ENCODE measurements around the gene NTM.
"Not testable (repeated sequence)": the region's sequence is repeated elsewhere in the genome, so short reads cannot be mapped to it uniquely, and the experiment has no call there.

The NTM gene

DNA sequence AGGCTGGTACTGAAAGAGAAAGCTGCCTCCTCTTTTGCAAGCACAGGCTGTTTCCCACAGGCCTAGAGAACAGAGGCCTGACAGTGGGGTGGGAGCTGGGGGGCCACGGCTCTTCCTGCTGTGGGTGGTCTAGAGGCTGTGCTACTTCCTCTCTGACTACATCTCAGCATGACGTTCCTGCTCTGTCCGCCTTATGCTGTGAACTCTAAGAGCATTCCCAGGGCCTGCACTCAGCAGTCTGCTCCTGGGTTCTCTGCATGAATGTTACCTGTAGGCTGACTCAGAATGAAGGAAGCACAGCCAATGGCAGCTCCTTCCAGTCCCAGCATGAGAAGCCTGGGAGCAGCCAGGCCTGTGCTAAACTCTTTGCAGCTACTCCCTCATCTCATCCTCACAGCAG is 534.3 kb downstream of the NTM start:
- DNase-seq: no peak

DNA sequence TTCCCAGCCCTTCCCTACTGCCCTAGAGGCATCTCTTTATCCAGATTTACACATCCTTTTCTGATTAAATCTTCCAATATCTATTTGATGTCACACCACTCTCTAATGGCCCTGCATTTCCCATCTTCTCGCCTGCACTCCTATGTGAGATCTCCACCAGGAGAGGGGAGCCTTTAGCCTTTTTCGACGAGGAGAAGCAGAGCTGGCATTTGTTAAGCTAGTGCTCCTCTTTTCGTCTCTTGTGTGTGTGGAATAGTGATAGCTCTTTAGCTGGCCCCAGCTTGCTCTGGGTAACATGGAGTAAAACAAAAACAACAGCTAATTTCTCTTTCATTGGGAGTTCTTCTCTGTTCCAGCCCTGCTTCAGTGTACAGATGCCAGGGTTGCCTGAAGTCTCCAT is 536.5 kb downstream of the NTM start:
- no peak for DNase-seq

DNA sequence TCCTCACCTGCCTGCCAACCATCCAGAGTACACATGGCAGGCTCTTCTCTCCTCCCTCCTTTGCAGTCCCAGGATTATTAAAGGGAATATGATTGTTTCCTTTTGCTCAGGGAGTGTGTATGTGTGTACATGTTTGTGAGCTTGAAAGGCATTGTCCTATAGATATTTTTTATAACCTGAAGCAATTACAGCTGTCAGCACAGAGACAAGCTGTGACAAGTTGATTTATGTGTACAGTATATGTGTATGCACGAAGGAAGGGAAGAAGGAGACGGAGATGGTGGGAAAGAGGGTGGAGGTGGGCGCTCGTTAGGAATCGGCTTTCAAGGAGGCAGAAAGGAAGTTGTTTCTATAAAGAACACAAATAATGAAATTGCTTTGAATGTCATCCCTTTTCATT is 537.0 kb downstream of the NTM start:
- DNase-seq: no peak

DNA sequence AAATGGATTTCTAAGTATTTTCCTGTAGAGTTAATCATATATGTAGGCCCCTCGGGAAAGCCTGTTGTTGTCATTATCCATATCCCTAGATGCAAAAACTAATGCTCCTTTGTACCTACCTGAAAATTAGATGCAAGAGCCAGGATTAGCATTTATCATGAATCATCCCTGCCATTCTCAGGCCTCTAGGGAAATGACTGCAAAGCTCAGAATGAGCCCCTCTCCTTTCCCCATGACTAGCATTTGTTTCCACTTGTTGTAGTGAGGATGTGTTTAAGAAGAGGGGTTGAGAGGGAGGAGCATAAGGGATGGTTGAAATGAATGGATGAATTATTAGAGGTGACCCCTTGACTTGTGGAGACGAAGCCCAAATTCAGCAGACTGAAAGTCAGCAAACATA is 537.9 kb downstream of the NTM start:
- no peak for DNase-seq

DNA sequence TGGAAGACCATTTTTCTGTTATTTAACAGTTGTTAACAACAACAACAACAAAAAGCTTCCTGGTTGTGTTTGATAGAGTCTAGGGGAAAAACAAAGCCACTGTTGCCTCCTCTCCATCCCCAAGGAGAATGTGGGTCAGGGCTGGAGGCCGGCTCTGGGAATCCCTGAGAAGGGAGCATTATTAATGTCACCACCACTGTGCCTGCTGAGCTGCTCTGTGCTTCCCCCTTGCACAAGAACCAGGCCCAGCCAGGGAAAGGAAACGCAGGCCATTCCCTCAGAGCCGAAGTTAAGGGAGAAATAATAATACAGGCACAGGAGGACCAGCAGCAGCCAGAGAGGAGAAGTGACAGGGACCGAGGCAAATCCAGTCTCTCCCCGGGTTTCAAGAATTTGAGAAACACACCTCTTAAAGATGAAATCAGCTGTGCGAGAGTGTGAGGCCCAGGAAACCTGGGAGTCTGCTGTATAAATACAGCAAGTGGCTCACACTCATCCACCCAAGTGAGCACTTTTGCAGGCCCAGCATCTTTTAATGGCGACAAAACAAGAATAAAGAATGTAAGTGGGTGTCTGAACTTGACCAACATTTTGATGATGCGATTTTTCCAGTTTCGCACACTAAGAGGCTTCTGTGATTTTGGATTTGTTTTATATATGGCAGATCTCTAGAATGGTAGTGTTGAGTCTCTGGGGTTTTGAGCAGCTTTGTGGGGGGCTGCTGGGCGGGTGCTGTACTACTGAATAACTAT is 539.2 kb downstream of the NTM start:
- DNase-seq: no peak

DNA sequence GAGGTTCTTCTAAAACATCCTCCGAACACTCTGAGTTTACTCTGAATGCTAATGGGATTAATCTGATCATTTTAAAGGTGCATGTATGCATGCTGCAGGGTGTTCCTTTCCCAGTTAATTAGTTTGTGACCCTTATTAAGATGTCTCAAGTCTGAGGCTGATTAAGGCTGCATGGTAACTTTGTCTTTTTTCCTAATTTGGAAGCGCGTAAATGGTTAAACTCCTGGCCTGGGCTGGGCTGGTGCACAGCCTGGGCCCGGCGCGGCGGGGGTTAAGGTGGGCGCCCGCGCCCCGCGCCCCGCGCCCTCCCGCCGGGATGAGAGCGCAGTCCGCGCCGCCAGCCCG is 539.7 kb downstream of the NTM start:
- DNase-seq: no peak

DNA sequence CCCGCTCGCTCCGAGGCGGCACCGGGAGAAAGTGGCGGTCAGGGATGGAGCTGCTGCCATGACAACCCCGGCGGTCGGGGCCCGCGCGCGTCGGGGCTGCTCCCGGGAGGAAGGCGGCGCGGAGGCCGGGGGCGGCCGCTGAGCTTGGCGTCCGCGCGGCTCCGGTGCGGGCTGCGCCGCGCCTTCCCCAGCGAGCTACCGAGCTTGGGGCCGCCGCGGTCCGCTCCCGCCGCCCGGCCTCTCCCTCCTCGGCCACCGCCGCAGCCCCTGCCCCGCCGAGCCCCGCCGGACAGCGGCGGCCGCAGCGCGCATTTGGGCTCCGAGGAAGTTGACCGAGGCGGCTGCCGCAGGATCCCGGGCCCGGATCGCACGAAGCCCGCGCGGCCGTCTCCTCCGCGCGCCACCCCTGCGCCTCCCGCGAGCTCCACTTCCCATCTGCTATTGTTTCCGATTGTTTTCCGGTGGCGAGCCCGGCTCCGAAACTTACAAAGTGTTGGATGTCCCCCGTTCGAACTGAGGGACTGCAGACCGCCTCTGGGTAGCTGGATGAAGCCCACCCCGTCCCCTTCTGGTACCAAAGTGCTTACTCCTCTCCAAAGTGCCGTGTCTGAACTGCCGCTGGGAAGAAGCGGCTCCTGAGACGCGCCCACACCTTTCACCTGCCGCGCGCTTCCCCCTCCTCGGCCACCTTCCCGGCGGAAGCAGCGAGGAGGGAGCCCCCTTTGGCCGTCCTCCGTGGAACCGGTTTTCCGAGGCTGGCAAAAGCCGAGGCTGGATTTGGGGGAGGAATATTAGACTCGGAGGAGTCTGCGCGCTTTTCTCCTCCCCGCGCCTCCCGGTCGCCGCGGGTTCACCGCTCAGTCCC is 540.3 kb downstream of the NTM start:
- DNase-seq: no peak

DNA sequence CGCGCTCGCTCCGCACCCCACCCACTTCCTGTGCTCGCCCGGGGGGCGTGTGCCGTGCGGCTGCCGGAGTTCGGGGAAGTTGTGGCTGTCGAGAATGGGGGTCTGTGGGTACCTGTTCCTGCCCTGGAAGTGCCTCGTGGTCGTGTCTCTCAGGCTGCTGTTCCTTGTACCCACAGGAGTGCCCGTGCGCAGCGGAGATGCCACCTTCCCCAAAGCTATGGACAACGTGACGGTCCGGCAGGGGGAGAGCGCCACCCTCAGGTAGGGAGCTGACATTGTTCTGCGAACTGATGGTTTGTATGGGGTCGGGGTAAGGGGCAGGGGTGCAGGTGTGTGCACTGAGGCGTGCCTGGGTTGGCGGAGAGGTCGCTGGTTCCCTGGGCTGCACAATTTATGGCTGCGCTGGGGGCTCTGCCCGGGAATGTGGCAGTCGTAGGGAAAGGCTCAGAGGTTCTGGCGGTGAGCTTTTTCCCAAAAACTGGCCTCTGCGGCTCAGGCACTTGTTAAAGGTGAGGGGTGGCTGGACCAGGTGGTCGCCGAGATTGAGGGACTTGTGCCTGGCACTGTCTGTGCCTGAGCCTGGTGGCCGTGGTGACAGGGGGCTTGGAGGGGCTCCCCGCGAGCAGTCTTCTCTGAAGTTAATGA is 541.1 kb downstream of the NTM start:
- not testable (repeated sequence) for DNase-seq

DNA sequence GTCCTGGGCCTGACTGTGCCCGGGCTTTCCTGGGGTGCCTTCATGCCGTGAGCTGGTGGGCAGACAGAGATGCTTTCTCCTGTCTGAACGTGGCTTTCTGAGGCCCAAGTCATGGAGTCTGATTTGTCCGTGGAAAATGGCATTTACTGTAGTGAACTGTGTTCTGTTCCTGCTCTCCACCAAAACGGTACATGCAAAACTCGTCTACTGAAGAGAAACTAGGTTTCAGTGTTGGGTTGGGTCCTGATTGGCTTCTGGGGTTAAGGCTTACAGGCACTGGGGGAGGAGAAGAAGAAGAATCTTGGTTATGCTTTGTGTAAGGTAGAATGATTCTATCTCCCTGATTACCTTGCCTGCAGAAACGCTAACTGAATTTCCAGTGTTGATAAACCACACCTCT is 541.7 kb downstream of the NTM start:
- no peak for DNase-seq

DNA sequence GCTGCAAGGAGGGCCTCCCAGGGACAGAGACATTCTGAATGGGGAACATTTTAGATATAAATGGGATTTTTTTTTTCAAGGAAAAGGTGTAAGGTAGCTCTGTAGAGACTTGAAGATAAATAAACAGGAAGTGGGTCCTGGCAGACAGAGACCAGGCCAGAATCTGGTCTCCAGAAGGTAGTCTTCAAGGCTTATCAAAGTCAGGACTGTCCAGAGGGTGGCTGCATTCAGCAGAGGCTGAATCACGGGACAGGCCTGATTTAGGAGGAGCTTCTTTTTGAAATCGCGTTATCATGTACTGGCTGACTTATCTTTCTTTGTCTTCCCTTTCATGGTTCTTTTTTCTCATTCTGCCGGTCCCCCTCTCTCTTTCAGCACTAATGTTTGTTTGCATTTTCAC is 542.9 kb downstream of the NTM start:
- DNase-seq: no peak

DNA sequence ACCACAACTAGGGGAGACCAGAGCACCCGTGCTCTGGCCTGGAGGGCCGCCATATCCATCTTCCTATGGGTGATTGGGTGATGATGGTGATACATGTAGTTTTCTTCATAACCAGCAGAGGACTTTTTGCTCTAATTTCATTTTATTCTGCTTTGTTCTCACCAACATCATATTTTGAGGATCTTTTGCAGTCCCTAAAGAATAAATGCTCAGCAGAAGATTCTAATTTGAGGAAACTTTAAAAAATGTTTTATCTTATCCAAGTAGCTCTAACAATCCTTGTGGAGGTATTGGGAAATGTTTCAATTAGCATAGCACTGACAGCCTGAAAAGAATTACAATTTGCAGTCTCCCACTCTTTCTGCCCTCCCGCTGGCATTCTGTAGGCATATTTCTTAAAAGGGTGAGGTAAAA is 544.0 kb downstream of the NTM start:
- no peak for DNase-seq

DNA sequence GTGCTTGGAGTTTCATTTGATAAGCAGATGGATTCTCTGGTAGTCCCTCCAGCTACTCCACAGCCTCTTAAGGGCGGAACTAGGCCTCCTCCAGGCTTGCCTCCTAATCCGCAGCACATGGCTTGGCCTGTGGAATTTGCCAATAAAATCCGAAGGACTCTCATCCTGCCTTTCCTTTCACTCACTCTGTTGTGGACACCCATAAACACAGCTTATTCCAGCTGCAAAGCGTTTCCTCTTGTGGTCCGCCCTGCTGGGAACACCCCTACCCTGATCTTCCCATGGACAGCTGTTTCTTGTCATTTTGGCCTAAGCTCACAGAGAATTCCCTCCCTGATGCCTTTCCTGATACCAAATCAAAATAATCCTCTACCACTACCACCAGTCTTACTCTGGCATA is 546.2 kb downstream of the NTM start:
- no peak for DNase-seq

DNA sequence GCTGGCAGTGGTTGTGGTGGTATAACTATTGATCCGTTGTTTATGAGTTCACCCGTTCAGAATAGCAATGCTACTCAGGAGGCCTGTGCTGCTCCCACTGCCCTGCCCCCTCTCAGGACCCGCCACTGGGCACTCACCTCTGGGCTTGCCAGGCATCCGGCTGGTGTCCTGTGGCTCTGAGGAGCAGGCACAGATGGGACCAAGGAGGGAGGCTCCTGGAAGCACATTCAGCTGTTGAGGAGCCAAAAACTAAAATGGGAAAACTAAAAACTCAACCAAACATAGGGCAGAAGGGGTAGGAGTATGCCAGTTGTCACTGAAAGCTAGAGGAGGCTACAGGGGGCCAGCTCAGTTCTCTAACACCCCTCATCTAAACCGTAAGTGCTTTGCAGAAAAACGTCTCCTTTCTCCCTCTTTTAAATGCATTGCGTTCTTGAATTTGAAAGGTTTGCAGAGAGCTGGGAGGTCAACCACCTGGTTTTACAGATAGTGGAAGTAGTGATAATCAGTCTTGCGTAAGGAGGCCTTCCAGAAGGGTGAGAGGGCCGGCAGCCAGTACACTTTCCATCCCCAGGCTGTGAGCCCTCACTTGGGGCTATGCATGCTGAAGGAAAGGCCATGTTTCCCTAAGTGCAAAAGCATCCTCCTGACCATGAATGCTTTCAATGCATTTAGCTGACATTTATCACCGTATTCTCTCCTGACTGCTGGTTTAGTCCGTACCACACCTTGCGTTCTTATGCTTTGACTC is 547.4 kb downstream of the NTM start:
- no peak for DNase-seq

DNA sequence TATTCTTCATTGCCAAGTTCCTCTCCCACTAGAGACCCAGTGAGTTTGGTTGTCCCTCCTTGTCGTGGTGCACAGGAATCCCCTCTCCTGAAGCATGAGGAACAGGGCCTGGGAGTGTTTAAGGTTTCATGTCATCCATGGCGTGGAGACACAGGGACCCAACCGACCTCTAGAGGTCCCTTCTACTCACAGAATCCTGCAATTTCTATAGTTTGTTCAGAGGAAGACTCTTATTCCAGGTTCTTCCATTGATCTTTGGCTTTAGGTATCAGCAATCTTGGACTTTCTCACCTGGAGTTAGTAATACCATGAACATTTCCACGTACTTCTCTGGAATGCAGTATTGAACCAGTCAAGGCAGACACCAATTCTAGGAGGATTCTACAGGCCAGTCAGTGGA is 548.2 kb downstream of the NTM start:
- no peak for DNase-seq

DNA sequence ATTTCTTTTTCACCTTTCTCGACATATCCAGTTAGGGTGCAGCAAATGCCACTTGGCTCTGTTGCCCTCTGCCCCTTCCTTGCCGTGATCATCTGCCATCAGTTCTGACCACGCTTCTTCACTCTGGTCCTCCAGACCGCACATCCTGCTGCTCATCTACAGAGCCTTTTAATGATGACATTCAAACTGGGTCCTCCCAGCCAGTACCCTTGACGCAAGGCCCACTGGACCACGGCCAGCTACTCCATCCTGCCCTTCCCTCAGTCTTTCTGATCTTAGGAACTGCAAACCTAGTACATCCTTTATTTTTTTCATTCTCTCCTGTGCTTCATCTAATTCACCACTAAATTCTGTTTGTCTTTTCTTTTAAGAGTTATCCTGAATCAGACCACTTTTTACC is 551.8 kb downstream of the NTM start:
- DNase-seq: no peak

DNA sequence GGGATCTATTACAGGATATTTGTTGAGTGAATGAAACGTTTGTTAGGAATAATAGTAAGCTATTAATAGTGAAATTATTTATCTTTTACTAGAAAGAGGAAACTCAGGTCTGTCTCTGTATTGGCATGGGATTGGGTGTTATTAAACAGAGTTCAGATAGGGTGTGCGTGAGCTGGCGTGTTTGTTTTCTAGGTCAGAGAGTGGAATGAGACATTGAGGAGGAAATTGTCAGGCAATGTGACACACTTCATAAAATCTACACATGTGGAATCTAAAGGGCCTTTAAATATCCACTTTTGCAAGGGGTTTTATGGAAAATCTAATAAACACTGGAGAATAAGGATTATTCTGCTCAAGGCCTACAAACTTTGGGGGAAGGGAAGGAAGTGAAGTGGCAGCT is 552.9 kb downstream of the NTM start:
- no peak for DNase-seq

DNA sequence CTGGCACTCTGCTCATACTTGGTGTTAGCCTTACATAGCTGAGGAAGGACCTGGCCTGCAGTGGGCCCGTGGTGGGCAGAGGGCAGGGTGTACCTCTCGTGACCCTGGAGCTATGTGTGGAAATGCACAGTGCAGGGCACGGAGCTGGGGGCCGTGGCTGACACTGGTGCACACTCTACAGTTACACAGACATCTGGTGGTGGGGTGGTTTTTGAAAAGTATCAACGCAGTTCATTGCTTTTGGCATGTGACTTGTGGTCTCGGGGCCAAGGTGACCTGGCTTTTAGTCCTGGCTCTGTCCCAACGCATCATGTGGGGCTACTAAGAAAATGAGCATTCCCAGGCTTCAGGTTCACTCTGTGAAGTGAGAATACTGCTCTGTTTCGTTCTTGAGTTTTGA is 553.6 kb downstream of the NTM start:
- DNase-seq: no peak

DNA sequence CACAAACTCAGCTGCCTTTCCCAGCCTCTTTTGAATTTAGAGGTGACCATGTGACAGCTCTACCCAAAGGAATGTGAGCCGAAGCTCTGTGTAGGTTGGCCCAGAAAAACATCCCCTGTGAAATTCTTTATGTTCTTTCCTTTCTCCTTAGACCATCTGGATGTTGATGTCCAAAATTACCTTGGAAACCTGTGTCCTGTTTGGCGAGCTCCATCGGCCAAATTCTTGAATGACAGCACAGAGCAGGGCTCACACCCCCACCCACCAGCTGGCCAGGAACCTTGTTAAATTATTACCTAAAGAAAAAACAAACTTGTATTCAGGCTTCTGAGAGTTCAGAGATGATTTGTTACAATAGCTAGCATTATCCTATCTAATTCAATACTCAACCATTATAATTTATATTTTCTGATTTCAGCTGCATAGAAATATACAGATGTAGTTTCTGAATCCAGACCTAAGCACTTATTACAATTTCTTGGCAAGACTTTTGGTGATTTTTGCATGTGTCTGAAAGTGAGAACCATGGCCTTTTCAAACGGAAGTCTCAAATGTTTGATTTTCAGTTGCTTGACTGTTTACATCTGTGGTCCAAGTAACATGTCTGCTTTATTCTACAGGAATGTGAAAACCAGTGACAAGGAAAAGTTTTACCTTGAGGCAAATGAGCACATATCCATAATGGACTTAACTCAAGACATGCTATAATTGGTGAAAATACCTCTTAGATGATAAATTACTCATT is 554.2 kb downstream of the NTM start:
- DNase-seq: no peak

DNA sequence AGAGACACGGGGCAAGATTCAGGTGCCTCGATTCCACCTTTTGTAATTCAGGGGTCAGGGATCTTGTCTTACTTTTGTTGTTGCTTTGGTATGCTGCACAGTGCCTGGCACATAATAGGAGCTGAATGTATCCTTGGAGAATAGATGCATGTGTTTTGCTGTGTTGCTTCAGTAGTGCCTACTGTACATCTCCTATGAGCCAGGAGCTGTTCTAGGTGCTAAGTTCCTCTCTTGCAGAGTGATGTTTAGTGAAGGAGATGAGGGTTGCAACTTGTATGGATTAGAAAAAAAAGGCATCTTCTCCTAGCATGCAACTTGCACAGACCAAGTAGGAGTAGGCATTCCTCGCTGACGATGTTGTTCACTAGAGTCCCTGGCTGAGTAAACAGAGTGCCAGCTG is 555.4 kb downstream of the NTM start:
- no peak for DNase-seq

DNA sequence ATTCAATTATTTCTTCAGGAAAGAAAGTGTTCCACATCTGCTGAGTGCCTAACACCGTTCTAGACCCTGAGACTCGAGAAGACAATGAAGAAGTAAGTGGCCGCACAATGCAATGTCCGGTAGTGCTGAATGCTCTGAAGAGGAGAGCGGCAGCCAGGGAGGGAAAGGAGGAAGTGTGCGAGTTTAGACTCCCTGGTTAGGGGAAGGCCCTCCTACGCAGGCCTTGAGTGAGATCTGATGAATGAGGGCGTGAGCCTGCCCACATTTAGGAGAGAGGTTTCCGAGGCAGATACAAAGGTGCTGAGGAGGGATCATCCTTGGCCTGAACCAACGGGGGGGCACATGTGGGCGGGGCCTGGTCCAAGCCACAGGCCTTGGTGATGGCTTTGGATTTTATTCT is 558.6 kb downstream of the NTM start:
- peak; percentile 58 for DNase-seq

DNA sequence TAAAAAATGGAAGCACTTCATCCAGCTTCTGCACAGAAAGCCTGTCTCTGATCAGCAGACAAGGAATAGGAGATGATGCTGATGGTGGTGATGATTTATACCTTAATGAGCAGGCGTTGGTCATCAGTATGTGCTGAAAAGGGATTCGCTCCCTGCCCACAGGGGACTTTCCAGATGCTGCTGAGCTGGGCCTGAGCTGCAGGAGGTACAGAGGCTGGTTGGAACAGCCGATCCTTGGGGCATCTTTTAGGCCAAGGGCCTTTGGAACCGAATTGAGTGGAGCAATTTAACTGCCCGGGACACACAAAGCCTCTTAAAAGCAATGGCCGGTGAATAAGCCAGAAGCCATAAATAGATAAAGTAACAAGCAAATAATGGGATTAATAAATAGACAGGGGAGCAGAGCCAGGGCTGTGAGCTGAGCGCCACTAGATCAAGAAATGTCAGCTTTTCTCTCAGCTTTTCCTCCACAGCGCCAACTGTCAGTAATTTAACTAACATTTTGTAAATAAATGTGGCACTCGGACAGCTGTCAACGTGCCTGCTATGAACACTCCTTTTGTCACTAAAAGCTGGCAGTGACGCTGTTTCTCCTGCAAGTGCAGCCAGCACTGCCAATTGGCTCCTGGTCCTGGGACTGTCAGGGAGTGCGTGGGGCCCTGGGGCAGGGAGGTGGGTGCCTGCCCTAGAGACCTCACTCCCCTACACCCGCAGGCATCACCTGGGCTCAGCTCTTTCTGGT is 562.3 kb downstream of the NTM start:
- DNase-seq: no peak

DNA sequence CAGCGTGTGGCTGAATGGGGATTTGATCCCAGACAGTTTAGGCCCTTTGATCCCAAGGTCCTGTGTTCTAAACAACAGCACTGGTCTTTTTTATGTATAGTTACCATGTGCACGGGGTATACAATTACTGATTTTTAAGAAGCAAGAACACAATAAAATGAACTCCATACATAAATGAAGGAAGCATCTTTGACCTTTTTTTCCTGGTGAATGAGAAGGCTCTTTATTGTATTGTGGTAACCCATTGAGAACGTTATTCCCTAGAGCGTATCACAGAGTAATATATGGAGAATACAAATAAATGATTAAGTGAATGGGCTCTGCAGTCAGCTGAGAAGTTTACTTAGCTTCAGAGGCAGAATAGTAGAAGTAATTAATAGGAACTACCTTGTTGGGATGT is 563.6 kb downstream of the NTM start:
- DNase-seq: no peak

Data from OCI-M1 (cell line).